Right lobe of liver (tissue), 6 donors: ENCODE results near the gene EPS8. TPM values are rescaled to one million over a fixed set of nuclear protein-coding genes. Genes with fewer than 3 reads are reported as not detected.
A peak's percentile ranks its signal among the peaks of the same experiment; 100 is the strongest.

Source experiments
- ATAC-seq, 4 donors: fragments of 200-7000 bp; cut with Tn5 transposase; one replicate each; pipeline ENCODE4 v1.9.1; 2020; ENCODE audit warnings: mild to moderate bottlenecking in 4 of 4, moderate library complexity in 4 of 4
- DNase-seq, 3 donors: peaks; one replicate each; pipeline ENCODE4 v3.0.0-alpha.2; 2020
- H3K27ac ChIP-seq, 3 donors: fragments of 200-600 bp; one replicate each; pipeline ENCODE4 v1.8.0; 2022
- H3K27me3 ChIP-seq, 2 donors: fragments of 200-600 bp; one replicate each; pipeline ENCODE4 v1.8.0; 2022
- H3K36me3 ChIP-seq, 4 donors: fragments of 200-600 bp; sonication (generic) in 1 of 4; one replicate each; pipeline versions ENCODE4 v1.5.1 to v1.8.0; 2017 to 2022; ENCODE audit warnings: control low read depth in 1 of 4
- H3K4me1 ChIP-seq, 4 donors: fragments of 200-600 bp; sonication (generic) in 1 of 4; one replicate each; pipeline versions ENCODE4 v1.5.1 to v1.8.0; 2017 to 2022; ENCODE audit warnings: control low read depth in 1 of 4
- H3K4me3 ChIP-seq, 3 donors: fragments of 200-600 bp; one replicate each; pipeline ENCODE4 v1.8.0; 2022
- H3K9me3 ChIP-seq, 4 donors: fragments of 200-600 bp; sonication (generic) in 1 of 4; one replicate each; pipeline versions ENCODE4 v1.5.1 to v1.8.0; 2017 to 2022; ENCODE audit warnings: control low read depth in 1 of 4
- POLR2A ChIP-seq: fragments of 450-650 bp; IDR thresholded peaks from one replicate; pipeline ENCODE4 v1.6.1; 2017; ENCODE audit warnings: antibody characterized with exemption, mild to moderate bottlenecking
- WGBS: methylation state at CpG from one replicate; pipeline ENCODE4 v1.1.6; 2018; ENCODE audit warnings: low coverage, low lambda C conversion rate; ENCODE audit not compliant: insufficient coverage; ENCODE audit errors: missing lambda C conversion rate; 5-methylcytosine and 5-hydroxymethylcytosine counted together
- intact Hi-C, 2 donors: fragments of 100-400 bp; cut with DNase I; formaldehyde crosslinking; loops; one replicate each; pipeline versions ENCODE4 v1.11.2 to v1.14.1; 2022
- total RNA-seq, 6 experiments: library from RNA; depleted of rRNA in 2 of 6; stranded (reverse); fragments of >200 nt in 2 of 6; fragmentation: NEBNext Ultra II Directional in 3 of 6; extraction: Animal tissue kit (Norgen Biotek cat#: 25700) in 3 of 6; gene quantifications; one replicate each; pipeline versions ENCODE4 v1.1.0 to v1.2.4, GENCODE V29; 2016 to 2023
- TF ChIP-seq, protein P1 (sequence below), 4 donors: fragments of 200-600 bp in 3 of 4; fragments of 450-650 bp in 1 of 4; IDR thresholded peaks; one replicate each; pipeline versions ENCODE4 v1.5.1 to v1.8.0; 2016 to 2022; ENCODE audit warnings: antibody characterized with exemption in 4 of 4, mild to moderate bottlenecking in 2 of 4
- donor health status: DM: no; HTN: yes; CAD: no.
- donor health status: DM: no; HTN: no; CAD: no.
- donor health status: DM: no; HTN: no; CAD: no.
- donor health status: DM: no; HTN: yes; CAD: no.
- donor health status: DM: no; HTN: yes; CAD: no.

The EPS8 gene
- total RNA-seq, 6 experiments from 2014 or later = 21.3 to 44.8 (median 28.2) TPM

DNA sequence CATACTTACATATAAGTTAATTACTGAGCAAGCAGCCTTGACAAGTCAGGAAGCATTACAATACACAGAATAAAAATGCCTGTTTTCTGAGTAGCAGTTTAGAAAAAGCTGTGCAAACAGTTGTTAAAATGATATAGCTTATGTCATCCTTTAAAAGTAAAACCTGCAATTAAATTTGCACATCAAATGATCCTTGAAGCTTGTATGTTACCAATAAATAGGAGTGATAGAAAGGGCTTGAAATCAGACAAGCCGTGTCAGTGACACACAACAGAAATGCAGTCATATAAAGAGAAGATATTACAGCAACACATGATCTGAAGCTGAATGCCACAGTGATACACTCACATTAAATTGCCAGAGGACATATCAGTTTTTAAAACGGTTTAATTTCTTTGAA is 70.0 kb downstream of the EPS8 start:
- intact Hi-C loops = no loop called here
- Histone ChIP-seq H3K36me3 (no peaks in the 10 kb centered on the region), H3K4me1 (peaks cover 0 to 15% (median 3%) of the 10 kb centered on the region in 4 donors), H3K4me3 (no peak overlapping the region), H3K27ac (no peak overlapping the region), H3K27me3 (no peaks in the 10 kb centered on the region), H3K9me3 (no peaks in the 10 kb centered on the region)
- ATAC-seq (peak in 1 of 4 donors; percentile 14), DNase-seq (no peak)
- TF ChIP-seq POLR2A = no peak
- TF ChIP-seq, protein P1, sequence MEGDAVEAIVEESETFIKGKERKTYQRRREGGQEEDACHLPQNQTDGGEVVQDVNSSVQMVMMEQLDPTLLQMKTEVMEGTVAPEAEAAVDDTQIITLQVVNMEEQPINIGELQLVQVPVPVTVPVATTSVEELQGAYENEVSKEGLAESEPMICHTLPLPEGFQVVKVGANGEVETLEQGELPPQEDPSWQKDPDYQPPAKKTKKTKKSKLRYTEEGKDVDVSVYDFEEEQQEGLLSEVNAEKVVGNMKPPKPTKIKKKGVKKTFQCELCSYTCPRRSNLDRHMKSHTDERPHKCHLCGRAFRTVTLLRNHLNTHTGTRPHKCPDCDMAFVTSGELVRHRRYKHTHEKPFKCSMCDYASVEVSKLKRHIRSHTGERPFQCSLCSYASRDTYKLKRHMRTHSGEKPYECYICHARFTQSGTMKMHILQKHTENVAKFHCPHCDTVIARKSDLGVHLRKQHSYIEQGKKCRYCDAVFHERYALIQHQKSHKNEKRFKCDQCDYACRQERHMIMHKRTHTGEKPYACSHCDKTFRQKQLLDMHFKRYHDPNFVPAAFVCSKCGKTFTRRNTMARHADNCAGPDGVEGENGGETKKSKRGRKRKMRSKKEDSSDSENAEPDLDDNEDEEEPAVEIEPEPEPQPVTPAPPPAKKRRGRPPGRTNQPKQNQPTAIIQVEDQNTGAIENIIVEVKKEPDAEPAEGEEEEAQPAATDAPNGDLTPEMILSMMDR (IDR thresholded peaks at IDR 0.05) = no peak
- WGBS = 63% methylated on average over 2 of the region's 2 CpGs

DNA sequence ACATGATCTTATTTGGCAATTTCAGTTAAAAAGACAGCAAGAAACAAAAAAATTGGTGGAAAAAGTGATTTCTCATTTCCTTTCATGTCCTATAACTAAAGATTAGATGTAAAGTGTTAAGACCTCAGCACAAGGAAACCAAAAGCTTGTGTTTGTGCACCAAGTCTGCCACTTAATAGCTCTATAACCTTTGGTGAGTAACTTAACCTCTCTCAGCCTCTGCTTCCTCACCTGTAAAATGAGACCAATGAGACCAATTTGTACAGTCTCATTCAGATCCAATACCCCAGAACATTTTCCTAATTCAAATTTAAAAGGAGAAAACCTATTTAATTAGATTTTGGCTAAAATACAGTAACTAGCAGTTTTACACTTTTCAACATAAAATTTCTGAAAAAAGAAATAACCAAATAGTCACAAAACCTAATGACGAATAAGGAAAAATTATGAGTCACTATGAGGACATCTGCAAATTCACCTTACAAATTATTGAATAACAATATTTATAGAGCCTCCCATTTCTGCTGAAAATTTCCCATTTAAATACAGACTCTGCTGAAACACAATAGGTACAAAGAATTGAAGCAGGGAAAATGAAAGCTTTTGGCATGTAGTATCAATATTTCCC is 71.1 kb downstream of the EPS8 start:
- Histone ChIP-seq H3K27ac (no peak overlapping the region), H3K27me3 (no peaks in the 10 kb centered on the region), H3K36me3 (no peaks in the 10 kb centered on the region), H3K4me3 (no peak overlapping the region), H3K4me1 (peaks cover 0 to 23% (median 6%) of the 10 kb centered on the region in 4 donors), H3K9me3 (no peaks in the 10 kb centered on the region)
- TF ChIP-seq, protein P1 (IDR thresholded peaks at IDR 0.05) = no peak
- TF ChIP-seq POLR2A = no peak
- ATAC-seq = no peak
- intact Hi-C loops = no loop called here
- no peak for DNase-seq
- 74% methylated on average over 1 of the region's 1 CpG for WGBS

DNA sequence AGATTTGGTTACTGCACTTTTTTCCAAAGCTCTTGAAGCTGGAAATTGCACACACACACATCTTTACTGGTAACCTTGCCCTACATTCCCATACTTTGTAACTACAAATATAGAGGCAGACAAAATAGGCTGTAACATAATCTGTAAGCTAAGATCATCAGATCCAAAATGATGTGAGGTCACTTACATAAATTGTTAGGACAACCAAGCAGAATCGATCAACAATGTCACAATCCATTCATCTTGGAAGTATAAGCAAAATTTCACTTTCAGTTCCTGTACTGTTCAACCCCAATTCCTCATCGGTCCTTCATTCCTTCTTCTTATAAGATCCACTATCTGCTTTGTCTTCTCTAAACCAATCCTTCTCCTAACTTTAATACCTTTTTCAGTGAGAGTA is 72.6 kb downstream of the EPS8 start:
- TF ChIP-seq, protein P1 (IDR thresholded peaks at IDR 0.05) = no peak
- TF ChIP-seq POLR2A = no peak
- ATAC-seq (peak in 1 of 4 donors; percentile 10), DNase-seq (no peak)
- WGBS = 11% methylated on average over 2 of the region's 2 CpGs
- Histone ChIP-seq H3K4me1 (peaks cover 0 to 28% (median 6%) of the 10 kb centered on the region in 4 donors), H3K9me3 (no peaks in the 10 kb centered on the region), H3K27ac (no peak overlapping the region), H3K27me3 (no peaks in the 10 kb centered on the region), H3K36me3 (no peaks in the 10 kb centered on the region), H3K4me3 (no peak overlapping the region)
- intact Hi-C loops = no loop called here

DNA sequence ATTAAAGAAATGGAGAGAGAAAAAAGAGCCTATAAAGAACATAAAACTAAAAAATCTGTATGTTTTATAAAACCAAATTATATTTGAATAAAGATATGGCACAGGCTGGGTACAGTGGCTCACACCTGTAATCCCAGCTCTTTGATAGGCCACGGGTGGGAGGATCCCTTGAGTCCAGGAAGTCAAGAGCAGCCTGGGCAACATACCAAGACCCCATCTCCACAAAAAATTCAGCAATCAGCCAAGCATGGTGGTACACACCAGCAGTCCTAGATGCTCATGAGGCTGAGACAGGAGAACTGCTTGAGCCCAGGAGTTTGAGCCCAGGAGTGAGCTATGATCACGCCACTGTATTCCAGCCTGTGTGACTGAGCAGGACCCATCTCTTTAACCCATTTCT is 74.9 kb downstream of the EPS8 start:
- ATAC-seq (no peak), DNase-seq (no peak)
- Histone ChIP-seq H3K4me1 (peaks cover 0 to 40% (median 11%) of the 10 kb centered on the region in 4 donors), H3K9me3 (no peaks in the 10 kb centered on the region), H3K36me3 (no peaks in the 10 kb centered on the region), H3K27me3 (no peaks in the 10 kb centered on the region), H3K4me3 (no peak overlapping the region), H3K27ac (no peak overlapping the region)
- intact Hi-C loops = no loop called here
- WGBS = 85% methylated on average over 2 of the region's 2 CpGs
- TF ChIP-seq, protein P1 (IDR thresholded peaks at IDR 0.05) = no peak
- TF ChIP-seq POLR2A = no peak
